GM12874 (cell line): ENCODE measurements around the gene PCDHA1.

Source experiments
- TF ChIP-seq, protein P1 (sequence below): IDR thresholded peaks from 2 replicates; pipeline ENCODE4 v1.5.1; 2011; ENCODE audit warnings: low read depth, mild to moderate bottlenecking, control low read depth, low read length, moderate library complexity; ENCODE audit not compliant: insufficient read depth

Gene PCDHA1

DNA sequence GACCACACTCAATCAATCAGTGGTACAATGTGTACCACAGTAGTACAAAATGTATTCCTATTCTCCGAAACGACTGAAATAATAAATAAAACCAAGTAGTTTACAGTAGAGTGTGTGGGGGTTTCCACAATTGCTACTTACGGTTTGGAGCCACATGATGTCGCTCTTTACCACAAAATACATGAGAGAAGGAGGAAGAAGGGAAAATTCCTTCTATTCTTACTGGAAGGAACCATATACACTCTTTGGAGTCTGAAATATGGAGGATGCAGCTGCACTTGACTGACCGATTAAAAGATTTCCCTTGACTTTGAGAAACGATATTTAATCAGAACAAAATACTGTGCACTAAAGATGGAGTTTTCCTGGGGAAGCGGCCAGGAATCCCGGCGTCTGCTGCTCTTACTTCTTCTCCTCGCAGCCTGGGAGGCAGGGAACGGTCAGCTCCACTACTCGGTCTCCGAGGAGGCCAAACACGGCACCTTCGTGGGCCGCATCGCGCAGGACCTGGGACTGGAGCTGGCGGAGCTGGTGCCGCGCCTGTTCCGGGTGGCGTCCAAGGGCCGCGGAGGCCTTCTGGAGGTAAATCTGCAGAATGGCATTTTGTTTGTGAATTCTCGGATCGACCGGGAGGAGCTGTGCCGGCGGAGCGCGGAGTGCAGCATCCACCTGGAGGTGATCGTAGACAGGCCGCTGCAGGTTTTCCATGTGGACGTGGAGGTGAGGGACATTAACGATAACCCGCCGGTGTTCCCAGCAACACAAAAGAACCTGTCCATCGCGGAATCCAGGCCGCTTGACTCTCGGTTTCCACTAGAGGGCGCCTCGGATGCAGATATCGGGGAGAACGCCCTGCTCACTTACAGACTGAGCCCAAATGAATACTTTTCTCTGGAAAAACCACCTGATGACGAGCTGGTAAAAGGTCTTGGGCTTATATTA lies 21.2 kb downstream of the PCDHA1 start, which contains the start of gene PCDHA4:
PCDHA4 (plus strand) TSS at position 235 of the 942 bp plus-strand sequence.
- TF ChIP-seq, protein P1, sequence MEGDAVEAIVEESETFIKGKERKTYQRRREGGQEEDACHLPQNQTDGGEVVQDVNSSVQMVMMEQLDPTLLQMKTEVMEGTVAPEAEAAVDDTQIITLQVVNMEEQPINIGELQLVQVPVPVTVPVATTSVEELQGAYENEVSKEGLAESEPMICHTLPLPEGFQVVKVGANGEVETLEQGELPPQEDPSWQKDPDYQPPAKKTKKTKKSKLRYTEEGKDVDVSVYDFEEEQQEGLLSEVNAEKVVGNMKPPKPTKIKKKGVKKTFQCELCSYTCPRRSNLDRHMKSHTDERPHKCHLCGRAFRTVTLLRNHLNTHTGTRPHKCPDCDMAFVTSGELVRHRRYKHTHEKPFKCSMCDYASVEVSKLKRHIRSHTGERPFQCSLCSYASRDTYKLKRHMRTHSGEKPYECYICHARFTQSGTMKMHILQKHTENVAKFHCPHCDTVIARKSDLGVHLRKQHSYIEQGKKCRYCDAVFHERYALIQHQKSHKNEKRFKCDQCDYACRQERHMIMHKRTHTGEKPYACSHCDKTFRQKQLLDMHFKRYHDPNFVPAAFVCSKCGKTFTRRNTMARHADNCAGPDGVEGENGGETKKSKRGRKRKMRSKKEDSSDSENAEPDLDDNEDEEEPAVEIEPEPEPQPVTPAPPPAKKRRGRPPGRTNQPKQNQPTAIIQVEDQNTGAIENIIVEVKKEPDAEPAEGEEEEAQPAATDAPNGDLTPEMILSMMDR, result peak; percentile 41; the same call in 1 of the 2 replicates

DNA sequence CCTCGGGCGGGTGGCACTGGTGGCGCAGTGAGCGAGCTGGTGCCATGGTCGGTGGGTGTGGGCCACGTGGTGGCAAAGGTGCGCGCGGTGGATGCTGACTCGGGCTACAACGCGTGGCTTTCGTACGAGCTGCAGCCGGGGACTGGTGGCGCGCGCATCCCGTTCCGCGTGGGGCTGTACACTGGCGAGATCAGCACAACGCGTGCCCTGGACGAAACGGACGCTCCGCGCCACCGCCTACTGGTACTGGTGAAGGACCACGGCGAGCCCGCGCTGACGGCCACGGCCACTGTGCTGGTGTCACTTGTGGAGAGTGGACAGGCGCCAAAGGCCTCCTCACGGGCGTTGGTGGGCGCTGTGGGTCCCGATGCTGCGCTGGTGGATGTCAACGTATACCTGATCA lies 22.9 kb downstream of the PCDHA1 start:
- TF ChIP-seq, protein P1, result no peak

DNA sequence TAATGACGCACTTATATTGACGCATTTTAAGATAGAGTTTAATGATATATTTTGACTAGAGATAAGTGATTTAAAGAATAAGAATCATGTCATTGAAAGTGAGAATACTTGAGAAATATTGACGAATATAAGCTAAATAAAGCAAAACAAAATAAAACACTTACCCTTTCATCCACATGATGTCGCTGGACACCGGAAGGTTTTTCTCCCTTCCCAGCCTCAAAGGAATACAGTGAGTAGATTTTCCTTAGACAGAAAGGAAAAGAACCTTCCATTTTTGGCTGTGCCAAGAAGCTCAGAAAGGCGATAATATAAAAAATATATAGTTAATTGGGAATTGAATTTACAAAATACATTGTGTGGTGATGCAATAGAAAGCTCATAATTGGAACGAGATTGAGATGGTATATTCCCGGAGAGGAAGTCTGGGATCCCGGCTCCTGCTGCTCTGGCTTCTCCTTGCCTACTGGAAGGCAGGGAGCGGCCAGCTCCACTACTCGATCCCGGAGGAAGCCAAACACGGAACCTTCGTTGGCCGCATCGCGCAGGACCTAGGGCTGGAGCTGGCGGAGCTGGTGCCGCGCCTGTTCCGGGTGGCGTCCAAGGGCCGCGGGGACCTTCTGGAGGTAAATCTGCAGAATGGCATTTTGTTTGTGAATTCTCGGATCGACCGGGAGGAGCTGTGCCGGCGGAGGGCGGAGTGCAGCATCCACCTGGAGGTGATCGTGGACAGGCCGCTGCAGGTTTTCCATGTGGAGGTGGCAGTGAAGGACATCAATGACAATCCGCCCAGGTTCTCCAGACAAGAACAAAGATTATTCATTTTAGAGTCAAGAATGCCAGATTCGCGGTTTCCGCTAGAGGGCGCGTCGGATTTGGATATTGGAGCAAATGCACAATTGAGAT lies 35.7 kb downstream of the PCDHA1 start, which contains the start of gene PCDHA5:
PCDHA5 (plus strand) TSS at position 239 of the 906 bp plus-strand sequence.
- TF ChIP-seq, protein P1, result peak; percentile 31; the same call in 1 of the 2 replicates

DNA sequence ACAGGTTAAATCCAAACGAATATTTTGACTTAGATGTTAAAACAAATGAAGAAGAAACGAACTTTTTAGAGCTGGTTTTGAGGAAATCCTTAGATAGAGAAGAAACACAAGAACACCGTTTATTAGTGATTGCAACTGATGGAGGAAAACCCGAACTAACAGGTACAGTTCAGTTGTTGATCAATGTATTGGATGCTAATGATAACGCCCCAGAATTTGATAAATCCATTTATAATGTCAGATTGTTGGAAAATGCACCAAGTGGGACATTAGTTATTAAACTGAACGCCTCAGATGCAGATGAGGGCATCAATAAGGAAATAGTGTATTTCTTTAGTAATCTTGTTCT lies 36.3 kb downstream of the PCDHA1 start:
- TF ChIP-seq, protein P1, result no peak

DNA sequence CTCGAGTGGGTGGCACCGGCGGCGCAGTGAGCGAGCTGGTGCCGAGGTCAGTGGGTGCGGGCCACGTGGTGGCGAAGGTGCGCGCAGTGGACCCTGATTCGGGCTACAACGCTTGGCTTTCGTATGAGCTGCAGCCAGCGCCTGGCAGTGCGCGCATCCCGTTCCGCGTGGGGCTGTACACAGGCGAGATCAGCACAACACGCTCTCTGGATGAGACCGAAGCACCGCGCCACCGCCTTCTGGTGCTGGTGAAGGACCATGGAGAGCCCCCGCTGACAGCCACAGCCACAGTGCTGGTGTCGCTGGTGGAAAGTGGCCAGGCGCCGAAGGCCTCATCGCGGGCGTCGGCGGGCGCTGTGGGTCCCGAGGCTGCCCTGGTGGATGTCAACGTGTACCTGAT lies 37.5 kb downstream of the PCDHA1 start:
- TF ChIP-seq, protein P1, result no peak

DNA sequence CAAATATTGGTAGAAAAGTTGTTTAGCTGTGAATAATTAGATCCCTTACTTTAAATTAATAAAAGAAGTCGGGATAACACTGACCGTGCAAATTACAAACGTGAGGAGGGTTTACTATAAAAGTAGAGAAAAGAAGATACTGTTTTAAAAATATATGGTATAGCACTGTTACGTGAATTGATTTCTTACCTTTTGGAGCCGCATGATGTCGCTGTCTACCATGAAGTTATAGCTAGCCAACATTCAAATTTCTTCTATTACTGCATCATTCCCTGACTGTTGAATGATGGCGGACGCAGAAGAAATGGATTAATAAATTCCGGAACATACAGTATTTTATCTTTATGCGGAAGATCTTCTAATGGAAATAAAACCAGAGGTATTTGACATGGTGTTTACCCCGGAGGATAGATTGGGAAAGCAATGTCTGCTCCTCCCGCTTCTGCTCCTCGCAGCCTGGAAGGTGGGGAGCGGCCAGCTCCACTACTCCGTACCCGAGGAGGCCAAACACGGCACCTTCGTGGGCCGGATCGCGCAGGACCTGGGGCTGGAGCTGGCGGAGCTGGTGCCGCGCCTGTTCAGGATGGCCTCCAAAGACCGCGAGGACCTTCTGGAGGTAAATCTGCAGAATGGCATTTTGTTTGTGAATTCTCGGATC lies 41.9 kb downstream of the PCDHA1 start, which contains the start of gene PCDHA6:
PCDHA6 (plus strand) TSS at position 257 of the 658 bp plus-strand sequence; CDS start at position 389, 132 bp downstream.
- TF ChIP-seq, protein P1, result no peak

DNA sequence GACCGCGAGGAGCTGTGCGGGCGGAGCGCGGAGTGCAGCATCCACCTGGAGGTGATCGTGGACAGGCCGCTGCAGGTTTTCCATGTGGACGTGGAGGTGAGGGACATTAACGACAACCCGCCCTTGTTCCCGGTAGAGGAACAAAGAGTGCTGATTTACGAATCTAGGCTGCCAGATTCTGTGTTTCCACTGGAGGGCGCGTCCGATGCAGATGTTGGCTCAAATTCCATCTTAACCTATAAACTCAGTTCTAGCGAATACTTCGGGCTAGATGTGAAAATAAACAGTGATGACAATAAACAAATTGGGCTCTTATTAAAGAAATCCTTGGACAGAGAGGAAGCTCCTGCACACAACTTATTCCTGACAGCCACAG lies 42.4 kb downstream of the PCDHA1 start:
- TF ChIP-seq, protein P1, result no peak
